GM21717 (cell line): ENCODE measurements around the gene ZNF536.

Experiments
- ATAC-seq: cut with Tn5 transposase; IDR thresholded peaks from one replicate; pipeline ENCODE4 v1.9.1; 2021; ENCODE audit warnings: mild to moderate bottlenecking, moderate library complexity; ENCODE audit not compliant: unreplicated experiment

ZNF536 gene

GRCh38 chr19:30593356-30593755, 221.2 kb downstream of the ZNF536 start:
- no peak for ATAC-seq

- no peak for ATAC-seq
Measured at GRCh38 chr19:30593975-30594745, 222.0 kb downstream of the ZNF536 start.

DNA sequence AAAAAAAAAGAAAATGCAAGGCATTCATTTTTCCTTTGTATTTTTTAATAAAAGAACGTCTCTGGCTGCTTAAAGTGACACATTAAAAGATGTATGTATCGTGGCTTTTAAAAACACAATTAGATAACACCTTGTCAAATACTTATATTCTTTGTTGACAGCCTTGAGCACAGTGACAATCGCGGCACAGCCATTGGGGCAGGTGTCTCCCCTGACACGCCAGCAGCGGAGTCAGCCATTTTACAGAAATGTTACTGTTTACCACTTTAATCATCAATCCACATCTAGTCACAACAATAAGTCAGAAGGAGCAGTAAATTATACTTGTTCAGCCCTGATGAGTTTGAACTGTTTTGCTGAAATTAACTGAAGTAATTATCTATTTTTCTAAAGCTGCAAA, 224.1 kb downstream of the ZNF536 start:
- ATAC-seq: no peak

- ATAC-seq: no peak
Measured at GRCh38 chr19:30596813-30597399, 224.7 kb downstream of the ZNF536 start.

GRCh38 chr19:30598688-30599087, 226.5 kb downstream of the ZNF536 start:
- ATAC-seq: no peak

DNA sequence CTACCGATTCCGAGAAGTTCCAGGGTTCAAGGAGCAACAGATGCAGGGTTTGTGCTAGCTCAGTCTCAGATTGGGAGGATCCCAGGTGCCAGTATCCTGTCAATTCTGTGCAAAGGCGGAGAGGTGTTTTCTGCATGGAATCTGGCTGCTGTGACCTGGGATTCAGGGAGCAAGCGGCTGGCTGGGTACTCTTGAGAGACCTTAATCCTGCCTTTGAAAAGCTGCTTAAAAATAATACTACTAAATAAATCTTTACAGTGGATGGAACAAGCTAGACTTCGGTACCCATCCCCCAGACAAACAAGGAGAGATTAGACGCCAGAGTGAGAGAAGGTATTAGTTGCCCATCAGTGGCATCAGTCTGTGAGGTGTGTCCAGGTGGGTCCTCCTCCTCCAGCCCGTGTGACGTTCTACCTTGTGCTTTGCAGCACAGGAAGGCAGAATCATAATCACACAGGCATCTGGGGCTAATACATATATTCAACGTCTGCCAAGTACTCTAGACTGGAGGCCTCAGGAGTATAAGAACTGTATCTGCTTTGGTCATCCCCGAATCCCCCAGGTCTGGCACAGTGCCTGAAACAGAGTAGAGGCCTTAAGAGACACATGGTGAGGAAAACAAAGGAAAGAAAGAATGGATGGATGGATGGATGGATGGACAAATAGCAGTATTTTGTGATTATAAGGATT, 230.6 kb downstream of the ZNF536 start:
- no peak for ATAC-seq

DNA sequence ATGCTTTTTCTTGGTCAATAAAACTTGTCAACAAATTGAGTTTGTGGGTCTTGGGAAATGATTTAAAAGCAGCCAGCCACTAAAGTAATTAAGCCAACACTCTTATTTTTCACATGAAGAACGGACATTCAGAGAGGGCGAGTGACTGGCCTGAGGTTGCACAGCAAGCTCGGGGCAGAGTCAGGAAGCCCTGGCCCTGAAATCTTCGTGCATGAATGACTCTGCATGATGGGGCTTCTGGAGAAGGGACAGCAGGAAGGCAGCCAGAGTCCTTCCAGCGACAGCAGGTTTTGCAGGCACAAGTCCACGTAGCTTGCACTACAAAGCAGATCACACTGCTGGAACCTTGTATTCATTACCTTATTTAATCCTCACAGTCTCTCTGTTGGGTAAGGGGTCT, 232.5 kb downstream of the ZNF536 start:
- ATAC-seq: no peak

- ATAC-seq: no peak
Measured at GRCh38 chr19:30605333-30605732, 233.1 kb downstream of the ZNF536 start.

DNA sequence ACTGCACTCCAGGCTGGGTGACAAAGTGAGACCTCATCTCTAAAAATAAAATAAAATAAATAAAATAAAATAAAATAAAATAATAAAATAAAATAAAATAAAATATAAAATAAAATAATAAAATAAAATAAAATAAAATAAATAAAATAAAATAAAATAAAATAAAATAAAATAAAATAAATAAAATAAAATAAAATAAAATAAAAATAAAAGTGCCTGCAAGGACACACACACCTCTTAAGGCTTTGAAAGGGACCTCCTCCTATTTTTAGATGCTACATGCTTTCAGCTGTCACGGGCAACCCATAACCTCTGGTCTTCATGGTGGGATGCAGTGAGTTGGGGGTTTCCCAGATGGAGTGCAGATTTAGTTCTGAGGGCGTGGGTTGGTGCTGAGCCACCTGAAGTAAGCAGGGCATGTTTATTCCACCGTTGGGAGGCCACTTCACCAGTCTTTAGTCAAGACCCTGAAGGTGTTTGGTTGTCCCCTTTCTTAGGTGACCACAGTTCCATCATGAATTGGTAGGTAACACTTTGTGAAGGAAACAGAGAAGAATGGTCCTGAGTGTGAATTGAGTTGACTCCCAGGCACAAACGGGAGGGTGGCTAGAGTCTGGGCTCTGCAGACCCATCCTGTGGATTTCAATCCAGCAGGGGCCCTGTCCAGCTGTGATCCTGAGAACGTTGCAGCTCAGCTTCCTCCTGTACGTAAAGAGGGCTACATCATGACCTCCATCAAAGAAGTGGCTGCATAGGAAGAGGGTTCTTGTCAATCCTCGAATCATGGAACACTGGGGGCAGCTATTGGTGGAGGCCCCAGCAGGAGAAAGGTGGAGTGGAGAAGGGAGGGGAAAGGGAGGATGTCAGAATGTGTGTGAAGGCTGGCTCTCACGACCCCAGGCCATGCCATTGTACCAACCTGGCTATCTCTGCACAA, 234.2 kb downstream of the ZNF536 start:
- no peak for ATAC-seq
